BLaER1 (cell line): ENCODE measurements around the gene XRCC1.
"Not testable (repeated sequence)": the region's sequence is repeated elsewhere in the genome, so short reads cannot be mapped to it uniquely, and the experiment has no call there.

Experiments
- H3K27ac ChIP-seq: shearing (Covaris generic); formaldehyde crosslinking; 2 replicates; pipeline ENCODE4 v1.8.1; 2022
- H3K27me3 ChIP-seq: shearing (Covaris generic); formaldehyde crosslinking; 2 replicates; pipeline ENCODE4 v1.8.1; 2022
- H3K36me3 ChIP-seq: shearing (Covaris generic); formaldehyde crosslinking; 2 replicates; pipeline ENCODE4 v1.8.1; 2022
- H3K4me1 ChIP-seq: shearing (Covaris generic); formaldehyde crosslinking; 2 replicates; pipeline ENCODE4 v1.8.1; 2022
- H3K4me2 ChIP-seq: shearing (Covaris generic); formaldehyde crosslinking; 2 replicates; pipeline ENCODE4 v1.8.1; 2022
- H3K4me3 ChIP-seq: shearing (Covaris generic); formaldehyde crosslinking; 2 replicates; pipeline ENCODE4 v1.8.1; 2022
- H3K9ac ChIP-seq: shearing (Covaris generic); formaldehyde crosslinking; 2 replicates; pipeline ENCODE4 v1.8.1; 2022
- H3K9me3 ChIP-seq: shearing (Covaris generic); formaldehyde crosslinking; 2 replicates; pipeline ENCODE4 v1.8.1; 2022
- H4K20me1 ChIP-seq: shearing (Covaris generic); formaldehyde crosslinking; 2 replicates; pipeline ENCODE4 v1.8.1; 2022
- Cebpa-rat ChIP-seq: shearing (Covaris generic); IDR thresholded peaks from 2 replicates; pipeline ENCODE4 v1.8.1; 2022

The XRCC1 gene

DNA sequence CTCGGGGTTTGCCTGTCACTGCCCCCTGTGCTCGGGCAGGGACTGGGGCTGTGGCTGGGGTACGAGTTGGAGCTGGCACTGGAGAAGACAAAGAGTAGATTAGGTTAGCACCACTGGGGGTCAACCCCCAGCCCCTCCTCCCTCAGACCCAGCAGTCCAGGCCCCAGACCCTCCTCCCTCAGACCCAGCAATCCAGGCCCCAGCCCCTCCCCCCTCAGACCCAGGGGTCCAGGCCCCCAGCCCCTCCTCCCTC is 23.2 kb downstream of the XRCC1 start:
- Histone ChIP-seq H3K27ac (peak overlapping the region; percentile 74), H3K4me3 (no peak overlapping the region), H4K20me1 (no peaks in the 10 kb centered on the region), H3K9ac (peak overlapping the region; percentile 48; the same call in 1 of the 2 replicates), H3K36me3 (peaks cover 82% of the 10 kb centered on the region), H3K9me3 (no peaks in the 10 kb centered on the region), H3K4me1 (peaks cover 34% of the 10 kb centered on the region), H3K4me2 (peak overlapping the region; percentile 61; the same call in 1 of the 2 replicates), H3K27me3 (no peaks in the 10 kb centered on the region)
- no peak for TF ChIP-seq Cebpa-rat

DNA sequence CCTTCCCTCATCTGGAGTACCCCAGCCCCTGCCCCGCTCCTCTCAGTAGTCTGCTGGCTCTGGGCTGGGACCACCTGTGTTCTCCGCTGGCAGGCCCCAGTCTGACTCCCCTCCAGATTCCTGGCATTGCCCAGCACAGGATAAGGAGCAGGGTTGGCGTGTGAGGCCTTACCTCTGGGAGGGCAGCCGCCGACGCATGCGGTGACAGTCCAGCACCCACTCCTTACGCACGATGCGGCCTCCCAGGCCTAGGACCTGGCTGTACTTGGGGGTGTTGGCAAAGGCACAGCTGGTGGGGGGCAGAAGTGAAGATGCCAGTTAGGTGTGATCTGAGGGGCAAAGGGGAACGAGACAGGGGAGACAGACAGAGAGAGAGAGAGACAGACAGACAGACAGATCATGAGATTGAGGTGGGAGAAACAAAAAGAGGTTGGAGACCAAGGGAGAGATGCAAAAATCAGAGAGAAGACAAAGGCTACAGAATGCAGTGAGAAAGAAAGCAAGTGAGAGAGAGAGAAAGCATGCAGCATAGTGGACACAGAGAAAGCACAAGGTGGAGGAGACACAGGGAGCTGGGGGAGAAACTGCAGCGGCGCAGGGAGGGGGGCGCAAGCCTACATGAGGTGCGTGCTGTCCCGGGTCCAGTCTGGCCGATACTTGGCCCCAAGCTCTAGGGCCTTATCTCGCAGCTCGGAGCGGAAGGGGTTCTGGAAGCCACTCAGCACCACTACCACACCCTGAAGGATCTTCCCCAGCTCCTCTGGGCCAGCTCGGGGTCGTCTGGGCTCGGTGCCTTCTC is 23.7 kb downstream of the XRCC1 start:
- no peak for TF ChIP-seq Cebpa-rat
- Histone ChIP-seq H3K4me2 (no peak overlapping the region), H3K9ac (peak overlapping the region; percentile 48; the same call in 1 of the 2 replicates), H3K4me1 (peaks cover 34% of the 10 kb centered on the region), H4K20me1 (no peaks in the 10 kb centered on the region), H3K27me3 (no peaks in the 10 kb centered on the region), H3K36me3 (peaks cover 82% of the 10 kb centered on the region), H3K4me3 (no peak overlapping the region), H3K9me3 (no peaks in the 10 kb centered on the region), H3K27ac (peak overlapping the region; percentile 74)

DNA sequence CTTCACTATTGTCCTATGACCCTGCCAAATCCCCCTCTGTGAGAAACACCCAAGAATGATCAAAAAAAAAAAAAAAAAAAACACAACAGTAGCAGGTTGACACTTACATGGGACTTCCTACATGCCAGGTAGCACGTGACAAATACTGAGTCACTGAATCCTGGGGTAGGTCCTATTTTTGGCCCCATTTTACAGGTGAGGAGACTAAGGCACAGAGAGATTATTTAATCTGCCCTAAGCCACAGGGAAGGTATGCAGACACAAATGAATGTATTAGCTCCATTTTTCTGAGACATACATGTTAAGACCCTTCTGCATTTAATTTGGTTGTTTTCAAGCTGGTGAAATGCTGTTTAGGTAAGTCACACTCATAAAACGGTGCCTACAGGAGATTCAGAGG is 26.6 kb downstream of the XRCC1 start:
- Histone ChIP-seq H3K36me3 (peaks cover 83% of the 10 kb centered on the region), H3K4me1 (peaks cover 39% of the 10 kb centered on the region), H3K9ac (no peak overlapping the region), H3K4me2 (no peak overlapping the region), H3K4me3 (no peak overlapping the region), H4K20me1 (no peaks in the 10 kb centered on the region), H3K27ac (no peak overlapping the region), H3K9me3 (no peaks in the 10 kb centered on the region), H3K27me3 (no peaks in the 10 kb centered on the region)
- no peak for TF ChIP-seq Cebpa-rat

DNA sequence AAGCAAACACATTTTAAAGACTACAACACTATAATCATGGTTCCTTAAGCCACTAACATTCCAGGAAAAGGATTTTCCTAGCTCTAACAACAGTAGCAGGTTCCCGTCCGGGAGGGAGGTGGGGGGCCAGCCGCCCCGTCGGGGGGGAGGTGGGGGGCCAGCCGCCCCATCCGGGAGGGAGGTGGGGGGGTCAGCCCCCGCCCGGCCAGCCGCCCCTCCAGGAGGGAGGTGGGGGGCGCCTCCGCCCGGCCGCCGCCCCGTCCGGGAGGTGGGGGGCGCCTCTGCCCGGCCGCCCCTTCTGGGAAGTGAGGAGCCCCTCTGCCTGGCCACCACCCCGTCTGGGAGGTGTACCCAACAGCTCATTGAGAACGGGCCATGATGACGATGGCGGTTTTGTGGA is 27.4 kb downstream of the XRCC1 start:
- not testable (repeated sequence) for H3K9ac ChIP-seq, H3K4me3 ChIP-seq, H3K27me3 ChIP-seq, H4K20me1 ChIP-seq, H3K4me2 ChIP-seq, H3K9me3 ChIP-seq, H3K27ac ChIP-seq
- Histone ChIP-seq H3K36me3 (peaks cover 83% of the 10 kb centered on the region), H3K4me1 (peaks cover 37% of the 10 kb centered on the region)

DNA sequence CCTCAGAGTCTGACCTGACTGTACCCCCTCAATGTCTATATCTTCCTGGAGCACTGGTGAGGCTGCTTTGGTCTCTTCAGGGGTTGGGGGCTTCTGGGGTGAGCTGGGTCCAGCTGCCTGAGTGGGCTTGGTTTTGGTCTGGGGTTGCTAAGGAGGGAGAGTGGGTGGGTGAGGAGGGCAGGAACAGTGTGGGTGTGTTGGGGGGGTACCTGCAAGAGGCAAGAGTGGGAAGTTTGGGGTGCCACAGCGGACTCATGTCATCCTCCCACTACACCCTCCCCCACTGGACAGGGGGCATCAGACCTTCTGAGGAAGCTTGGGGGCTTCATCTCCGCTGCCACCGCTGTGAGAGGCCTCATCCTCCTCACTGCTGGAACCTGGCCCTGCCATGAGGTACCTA is 28.7 kb downstream of the XRCC1 start:
- H3K27me3 ChIP-seq, result no peaks in the 10 kb centered on the region
- no peaks in the 10 kb centered on the region for H4K20me1 ChIP-seq
- peaks cover 86% of the 10 kb centered on the region for H3K36me3 ChIP-seq
- no peak overlapping the region for H3K27ac ChIP-seq
- TF ChIP-seq Cebpa-rat, result no peak
- H3K4me3 ChIP-seq, result no peak overlapping the region
- no peaks in the 10 kb centered on the region for H3K9me3 ChIP-seq
- H3K9ac ChIP-seq, result no peak overlapping the region
- H3K4me2 ChIP-seq, result no peak overlapping the region
- peaks cover 25% of the 10 kb centered on the region for H3K4me1 ChIP-seq

DNA sequence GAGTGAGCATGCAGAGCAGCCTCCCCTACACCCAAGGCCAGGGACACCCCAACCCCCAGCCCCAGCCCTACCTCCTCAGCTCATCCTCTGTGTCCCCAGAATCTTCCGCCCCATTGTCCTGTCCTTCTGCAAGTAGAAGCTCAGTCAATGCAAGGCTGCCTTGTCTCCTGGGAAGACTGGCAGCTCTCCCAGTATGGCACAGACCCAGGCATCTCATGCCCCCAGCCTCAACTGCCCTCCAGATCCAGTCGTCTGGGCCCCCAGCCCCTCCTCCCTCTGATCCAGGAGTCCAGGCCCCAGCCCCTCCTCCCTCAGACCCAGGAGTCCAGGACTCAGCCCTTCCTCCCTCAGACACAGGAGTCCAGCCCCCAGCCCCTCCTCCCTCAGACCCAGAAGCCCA is 29.3 kb downstream of the XRCC1 start:
- H3K4me3 ChIP-seq, result no peak overlapping the region
- peak overlapping the region; percentile 68 for H3K4me2 ChIP-seq
- H3K4me1 ChIP-seq, result peaks cover 25% of the 10 kb centered on the region
- peak overlapping the region; percentile 32; the same call in 1 of the 2 replicates for H3K9ac ChIP-seq
- no peak for TF ChIP-seq Cebpa-rat
- H3K27ac ChIP-seq, result peak overlapping the region; percentile 3; the same call in 1 of the 2 replicates
- H3K27me3 ChIP-seq, result no peaks in the 10 kb centered on the region
- H3K9me3 ChIP-seq, result no peaks in the 10 kb centered on the region
- H3K36me3 ChIP-seq, result peaks cover 86% of the 10 kb centered on the region
- no peaks in the 10 kb centered on the region for H4K20me1 ChIP-seq

DNA sequence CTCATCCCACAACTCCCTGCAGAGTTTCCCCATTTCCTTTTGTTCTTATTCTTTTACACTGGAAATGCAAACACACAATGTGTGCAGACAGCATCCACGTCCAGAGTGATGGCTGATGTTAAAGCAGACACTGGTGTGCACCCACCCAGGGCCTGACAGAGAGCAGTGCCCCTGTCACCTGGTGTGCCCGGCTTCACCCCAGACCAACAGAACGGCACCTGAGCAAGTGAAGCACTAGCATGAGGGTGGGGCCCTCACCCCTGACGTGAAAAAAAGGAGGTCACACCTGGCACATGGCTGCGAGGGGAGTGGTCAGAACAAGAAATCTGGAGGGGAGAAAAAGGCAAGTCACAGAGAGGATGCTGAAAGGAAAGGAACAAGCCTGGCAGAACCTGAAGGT is 30.1 kb downstream of the XRCC1 start:
- TF ChIP-seq Cebpa-rat, result no peak
- Histone ChIP-seq H3K27me3 (no peaks in the 10 kb centered on the region), H3K9me3 (no peaks in the 10 kb centered on the region), H3K4me1 (peaks cover 25% of the 10 kb centered on the region), H3K4me3 (no peak overlapping the region), H3K27ac (peak overlapping the region; percentile 3; the same call in 1 of the 2 replicates), H4K20me1 (no peaks in the 10 kb centered on the region), H3K4me2 (peak overlapping the region; percentile 68), H3K36me3 (peaks cover 86% of the 10 kb centered on the region), H3K9ac (peak overlapping the region; percentile 32; the same call in 1 of the 2 replicates)

DNA sequence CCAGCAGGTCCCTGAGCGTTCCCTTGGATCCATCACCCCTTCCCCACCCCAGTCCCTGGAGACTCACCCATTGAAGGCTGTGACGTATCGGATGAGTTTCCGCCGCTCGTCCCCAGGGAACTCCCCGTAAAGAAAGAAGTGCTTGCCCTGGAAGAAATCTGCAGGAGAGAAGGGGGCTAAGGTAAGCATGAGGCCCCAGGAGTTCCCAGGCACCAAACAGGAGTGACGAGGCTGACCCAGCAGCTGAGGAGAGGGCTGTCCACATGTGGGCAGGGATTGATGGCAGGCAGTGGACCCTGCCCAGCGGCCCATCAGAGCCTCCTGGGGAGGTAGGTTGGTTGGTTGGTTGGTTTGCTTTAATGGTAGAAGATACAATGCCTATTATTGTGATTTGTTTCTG is 31.2 kb downstream of the XRCC1 start:
- peak overlapping the region; percentile 68 for H3K4me2 ChIP-seq
- peaks cover 86% of the 10 kb centered on the region for H3K36me3 ChIP-seq
- no peak for TF ChIP-seq Cebpa-rat
- no peaks in the 10 kb centered on the region for H3K27me3 ChIP-seq
- H3K27ac ChIP-seq, result peak overlapping the region; percentile 51; the same call in 1 of the 2 replicates
- H3K9me3 ChIP-seq, result peaks cover 7% of the 10 kb centered on the region
- peaks cover 25% of the 10 kb centered on the region for H3K4me1 ChIP-seq
- H3K4me3 ChIP-seq, result no peak overlapping the region
- H4K20me1 ChIP-seq, result no peaks in the 10 kb centered on the region
- H3K9ac ChIP-seq, result no peak overlapping the region

DNA sequence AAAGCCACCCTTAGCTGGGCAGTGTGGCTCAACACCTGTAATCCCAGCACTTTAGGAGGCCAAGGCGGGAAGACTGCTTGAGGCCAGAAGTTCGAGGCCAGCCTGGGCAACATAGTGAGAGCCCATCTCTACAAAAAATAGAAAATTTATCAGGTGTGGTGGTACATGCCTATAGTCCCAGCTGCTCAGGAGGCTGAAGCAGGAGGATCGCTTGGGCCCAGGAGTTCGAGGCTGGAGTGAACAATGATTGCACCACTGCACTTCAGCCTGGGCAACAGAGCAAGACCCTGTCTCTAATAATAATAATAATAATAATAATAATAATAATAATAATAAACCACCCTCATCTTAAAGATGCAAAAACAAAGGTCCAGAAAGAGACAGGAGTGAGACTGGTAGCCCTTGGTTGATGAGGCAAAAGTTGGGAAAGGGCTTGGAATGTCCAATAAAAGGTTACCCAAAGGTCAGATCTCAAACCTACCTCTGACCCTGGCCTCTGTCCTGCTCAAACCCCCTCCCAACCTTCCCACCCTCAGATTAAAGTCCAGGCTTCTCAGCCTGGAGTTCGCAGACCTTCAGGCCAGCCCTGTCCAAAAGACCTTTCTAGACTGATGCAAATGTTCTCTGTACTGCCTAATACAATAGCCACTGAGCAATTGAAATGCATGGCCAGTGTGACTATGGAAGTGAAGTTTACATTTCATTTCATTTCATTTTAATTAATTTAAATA is 33.2 kb downstream of the XRCC1 start:
- Histone ChIP-seq H3K9ac (no peak overlapping the region), H3K4me1 (peaks cover 25% of the 10 kb centered on the region)

DNA sequence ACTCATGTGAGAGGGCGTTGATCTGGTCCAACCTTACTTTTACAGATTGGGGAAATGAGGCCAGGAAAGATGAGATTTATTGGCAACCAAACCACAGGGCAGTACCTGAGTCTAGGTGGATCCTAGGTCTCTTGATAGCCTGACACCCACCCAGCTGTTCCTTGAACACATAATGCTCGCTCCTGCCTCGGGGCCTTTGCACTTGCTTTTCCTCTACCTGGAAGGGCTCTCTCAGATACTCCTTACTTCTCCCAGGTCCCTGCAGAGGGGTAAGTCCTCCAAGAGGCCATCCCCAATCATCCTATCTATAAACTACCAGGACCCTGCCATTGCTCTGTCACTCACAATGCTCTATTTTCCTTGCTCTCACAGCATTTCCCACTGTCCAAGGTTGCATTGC is 34.9 kb downstream of the XRCC1 start:
- Histone ChIP-seq H3K4me1 (peaks cover 19% of the 10 kb centered on the region), H3K27ac (no peak overlapping the region), H3K9me3 (peaks cover 21% of the 10 kb centered on the region), H3K4me2 (no peak overlapping the region), H3K4me3 (no peak overlapping the region), H3K9ac (no peak overlapping the region), H4K20me1 (no peaks in the 10 kb centered on the region), H3K27me3 (no peaks in the 10 kb centered on the region), H3K36me3 (peaks cover 92% of the 10 kb centered on the region)
- TF ChIP-seq Cebpa-rat, result no peak

More for the DNA sequence above, 33.2 kb downstream of the XRCC1 start:
- H3K27me3 ChIP-seq, result no peaks in the 10 kb centered on the region
- peaks cover 97% of the 10 kb centered on the region for H3K36me3 ChIP-seq
- no peaks in the 10 kb centered on the region for H4K20me1 ChIP-seq
- no peak overlapping the region for H3K27ac ChIP-seq
- TF ChIP-seq Cebpa-rat, result no peak
- no peak overlapping the region for H3K4me2 ChIP-seq
- peaks cover 21% of the 10 kb centered on the region for H3K9me3 ChIP-seq
- H3K4me3 ChIP-seq, result no peak overlapping the region
